Stomach (tissue), 4 donors: ENCODE measurements around the gene NAV3.

Experiments used
- CTCF ChIP-seq, 7 experiments: fragments of 450-650 bp in 4 of 7; fragments of 200-600 bp in 3 of 7; sonication (generic) in 3 of 7; IDR thresholded peaks; one replicate each; pipeline ENCODE4 v1.5.1; 2016 to 2019; ENCODE audit warnings: antibody characterized with exemption in 7 of 7, control low read depth in 2 of 7, mild to moderate bottlenecking in 1 of 7
- EP300 ChIP-seq: sonication (generic); formaldehyde crosslinking; IDR thresholded peaks from one replicate; pipeline ENCODE4 v1.6.1; 2017; ENCODE audit warnings: antibody characterized with exemption
- POLR2A ChIP-seq, 4 donors: fragments of 450-650 bp; IDR thresholded peaks; one replicate each; pipeline ENCODE4 v1.6.1; 2016; ENCODE audit warnings: antibody characterized with exemption in 4 of 4, control low read depth in 2 of 4, mild to moderate bottlenecking in 1 of 4, moderate library complexity in 1 of 4
- POLR2AphosphoS5 ChIP-seq, 3 donors: sonication (generic); formaldehyde crosslinking; IDR thresholded peaks; one replicate each; pipeline ENCODE4 v1.6.1; 2016; ENCODE audit warnings: antibody characterized with exemption in 3 of 3

GRCh38 chr12:77992760-77993159 lies 162.1 kb downstream of the NAV3 start:
- TF ChIP-seq POLR2A (IDR thresholded peaks at IDR 0.05) (no peak), CTCF (IDR thresholded peaks at IDR 0.05) (no peak), EP300 (no peak), POLR2AphosphoS5 (IDR thresholded peaks at IDR 0.05) (no peak)
